Small intestine (tissue), 7 donors: ENCODE measurements around the gene PCNX1. TPM values are rescaled to one million over a fixed set of nuclear protein-coding genes. Genes with fewer than 3 reads are reported as not detected.

ENCODE experiments used
- DNase-seq, 2 donors: peaks; one replicate each; pipeline versions ENCODE4 v3.0.0 to v3.0.0-alpha.2; 2013
- FAIRE-seq: peaks from 2 replicates; lab custom pipeline; 2012; peaks lifted over from hg19 to GRCh38; lab: Jason Lieb, UNC
- H3K27ac ChIP-seq, 3 donors: one replicate each; pipeline ENCODE4 v1.5.1; 2013; ENCODE audit warnings: low read length in 2 of 3, mild to moderate bottlenecking in 2 of 3, control low read depth in 1 of 3, inconsistent platforms in 1 of 3, low read depth in 1 of 3, moderate library complexity in 1 of 3
- H3K27me3 ChIP-seq, 3 donors: one replicate each; pipeline ENCODE4 v1.6.1; 2013; ENCODE audit warnings: low read length in 3 of 3, inconsistent platforms in 1 of 3; ENCODE audit not compliant: control insufficient read depth in 3 of 3, insufficient read depth in 3 of 3
- H3K36me3 ChIP-seq, 3 donors: one replicate each; pipeline ENCODE4 v1.6.1; 2013; ENCODE audit warnings: low read length in 3 of 3, inconsistent platforms in 1 of 3, low read depth in 1 of 3, mild to moderate bottlenecking in 1 of 3, moderate library complexity in 1 of 3; ENCODE audit not compliant: control insufficient read depth in 3 of 3, insufficient read depth in 2 of 3
- H3K4me1 ChIP-seq, 3 donors: one replicate each; pipeline ENCODE4 v1.6.1; 2013; ENCODE audit warnings: low read length in 2 of 3, inconsistent platforms in 1 of 3, low read depth in 1 of 3, mild to moderate bottlenecking in 1 of 3, moderate library complexity in 1 of 3; ENCODE audit not compliant: control insufficient read depth in 3 of 3, insufficient read depth in 2 of 3
- H3K4me3 ChIP-seq, 3 donors: one replicate each; pipeline ENCODE4 v1.5.1; 2013; ENCODE audit warnings: low read length in 3 of 3, control low read depth in 1 of 3, inconsistent platforms in 1 of 3, low read depth in 1 of 3, mild to moderate bottlenecking in 1 of 3, moderate library complexity in 1 of 3
- H3K9me3 ChIP-seq, 2 donors: one replicate each; pipeline ENCODE4 v1.6.1; 2013; ENCODE audit warnings: low read depth in 1 of 2, low read length in 1 of 2; ENCODE audit not compliant: control insufficient read depth in 2 of 2, insufficient read depth in 1 of 2
- WGBS, 3 donors: extraction: QIAGEN DNeasy Blood & Tissue Kit; methylation state at CpG; one replicate each; pipeline ENCODE4 v1.1.7; 2013; 5-methylcytosine and 5-hydroxymethylcytosine counted together
- polyA plus RNA-seq, 4 donors: library from polyadenylated mRNA; stranded (reverse) in 3 of 4; unstranded in 1 of 4; fragments of 200-250 nt in 3 of 4; fragments of 120-200 nt in 1 of 4; gene quantifications; one replicate each; pipeline versions ENCODE4 v1.2.1 to v1.2.3, GENCODE V29; 2013
- donor health status: healthy with polysubstance abuse.
- donor health status: control.
- donor health status: control.
- donor health status: Bipolar disorder and iron deficiency.
- donor health status: healthy.

Gene PCNX1
- polyA plus RNA-seq, 4 donors, result 4.7 to 49.4 (median 6.5) TPM

DNA sequence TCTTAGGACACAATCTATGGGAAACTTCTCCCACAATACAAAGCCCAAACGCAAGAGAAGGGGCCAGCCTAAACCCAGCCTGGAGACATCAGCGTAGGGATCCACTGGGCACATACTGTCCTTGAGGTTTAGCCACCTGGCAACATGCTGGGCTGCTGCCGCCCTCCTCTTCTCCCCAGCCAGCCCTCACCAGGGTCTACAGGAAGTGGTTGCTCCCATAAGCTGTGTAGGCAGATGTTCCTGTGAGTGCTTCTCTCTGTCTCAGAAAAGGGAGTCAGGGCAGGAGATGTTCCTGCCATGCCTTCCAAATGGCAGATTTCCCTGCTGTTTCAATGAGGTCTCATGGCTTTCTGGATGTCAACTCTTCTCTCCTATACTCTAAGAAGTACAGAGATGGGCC is 241.4 kb downstream of the PCNX1 start:
- peaks cover 0 to 3% (median 1%) of the 10 kb centered on the region in 3 donors for H3K4me1 ChIP-seq
- no peak for DNase-seq
- H3K4me3 ChIP-seq, result no peak overlapping the region
- peaks cover 0 to 1% (median 0%) of the 10 kb centered on the region in 3 donors for H3K27me3 ChIP-seq
- H3K36me3 ChIP-seq, result no peaks in the 10 kb centered on the region
- H3K27ac ChIP-seq, result no peak overlapping the region
- 74 to 83% (median 82%) methylated on average over 3 of the region's 3 CpGs for WGBS, 3 donors
- no peak for FAIRE-seq
- H3K9me3 ChIP-seq, result peaks cover 0 to 32% of the 10 kb centered on the region in 2 donors

DNA sequence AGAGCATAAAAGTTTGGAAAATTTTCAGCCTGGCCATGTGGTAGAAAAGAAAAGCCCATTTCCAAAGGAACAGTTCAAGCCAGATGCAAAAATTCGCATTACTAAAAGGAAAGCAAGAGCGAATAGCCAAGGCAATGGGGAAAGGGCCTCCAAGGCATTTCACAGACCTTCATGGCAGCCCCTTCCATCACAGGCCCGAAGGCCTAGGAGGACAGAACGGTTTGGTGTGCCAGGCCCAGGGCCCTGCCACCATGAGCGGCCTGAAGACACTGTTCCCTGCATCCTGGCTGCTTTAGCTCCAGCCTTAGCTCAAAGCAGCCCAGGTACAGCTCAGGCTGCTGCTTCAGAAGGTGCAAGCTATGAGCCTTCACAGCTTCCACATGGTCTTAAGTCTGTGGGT is 243.5 kb downstream of the PCNX1 start:
- Histone ChIP-seq H3K27ac (no peak overlapping the region), H3K27me3 (peaks cover 0 to 1% (median 0%) of the 10 kb centered on the region in 3 donors), H3K4me3 (no peak overlapping the region), H3K36me3 (no peaks in the 10 kb centered on the region), H3K4me1 (no peaks in the 10 kb centered on the region), H3K9me3 (peaks cover 0 to 32% of the 10 kb centered on the region in 2 donors)
- no peak for DNase-seq
- no peak for FAIRE-seq
- WGBS, 3 donors, result 50 to 57% (median 52%) methylated on average over 5 of the region's 5 CpGs

DNA sequence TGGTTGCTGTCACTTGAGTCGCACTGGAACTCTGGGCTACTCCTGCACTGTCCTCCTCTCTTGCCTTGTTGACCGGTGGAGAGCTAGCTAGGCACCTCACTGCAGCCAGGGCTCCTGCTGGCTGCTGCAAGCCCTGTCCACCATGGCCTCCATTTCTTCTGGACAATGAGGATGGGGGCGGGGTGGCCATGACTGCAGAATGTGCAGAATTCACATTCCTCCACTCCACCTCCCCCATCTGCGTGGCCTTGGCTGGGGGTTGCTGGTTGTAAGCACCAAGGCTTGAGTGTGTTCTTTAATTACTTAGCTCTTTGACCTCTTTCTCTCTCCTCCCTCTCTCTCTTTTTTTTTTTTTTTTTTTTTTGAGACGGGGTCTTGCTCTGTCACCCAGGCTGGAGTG is 248.5 kb downstream of the PCNX1 start:
- FAIRE-seq (no peak), DNase-seq (no peak)
- 87 to 88% (median 88%) methylated on average over 4 to 5 of the region's 5 CpGs for WGBS, 3 donors
- Histone ChIP-seq H3K27me3 (no peaks in the 10 kb centered on the region), H3K27ac (no peak overlapping the region), H3K9me3 (peaks cover 0 to 10% of the 10 kb centered on the region in 2 donors), H3K4me1 (no peaks in the 10 kb centered on the region), H3K4me3 (no peak overlapping the region), H3K36me3 (no peaks in the 10 kb centered on the region)

DNA sequence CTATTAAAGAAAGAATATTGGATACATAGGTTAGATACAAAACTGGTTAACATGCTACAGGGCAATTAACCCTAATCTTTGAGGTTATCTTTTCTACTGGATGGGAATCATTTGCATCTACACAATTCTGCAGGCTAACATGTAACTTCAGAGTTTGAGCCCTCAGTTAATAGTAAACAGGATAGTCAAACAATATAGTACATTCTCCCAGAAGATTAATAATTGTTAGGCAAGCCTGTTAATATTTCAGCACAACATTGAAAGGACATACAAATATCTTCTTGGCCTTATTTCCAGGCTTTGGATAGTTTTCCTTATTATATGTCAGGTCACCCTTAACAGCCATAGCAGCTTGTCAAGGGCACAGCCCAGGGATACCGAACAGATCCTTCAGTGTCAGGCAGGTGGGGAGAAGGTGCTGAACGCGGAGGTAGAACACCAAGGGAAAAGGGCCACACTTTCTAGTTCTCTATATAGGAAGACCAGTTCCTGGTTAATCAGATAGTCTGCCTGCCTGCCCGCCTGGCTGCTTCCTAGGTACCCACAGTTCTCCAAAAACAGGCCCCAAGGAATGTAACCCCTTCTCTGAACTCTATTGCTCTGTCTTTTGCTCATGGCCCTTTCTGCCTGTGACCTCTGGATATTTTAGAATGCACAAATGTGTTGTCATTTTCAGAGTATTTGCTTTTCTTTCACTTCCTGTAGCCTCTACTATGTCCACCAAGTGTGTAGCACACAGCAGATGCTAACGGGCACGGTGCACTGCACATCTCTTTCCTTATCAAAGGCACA is 256.0 kb downstream of the PCNX1 start:
- no peak overlapping the region for H3K4me3 ChIP-seq
- DNase-seq (peak in 1 of 2 donors; percentile 20), FAIRE-seq (no peak)
- no peaks in the 10 kb centered on the region for H3K27me3 ChIP-seq
- H3K9me3 ChIP-seq, result no peaks in the 10 kb centered on the region
- no peaks in the 10 kb centered on the region for H3K36me3 ChIP-seq
- 67 to 77% (median 74%) methylated on average over 6 of the region's 6 CpGs for WGBS, 3 donors
- H3K27ac ChIP-seq, result no peak overlapping the region
- H3K4me1 ChIP-seq, result peaks cover 0 to 28% (median 2%) of the 10 kb centered on the region in 3 donors

DNA sequence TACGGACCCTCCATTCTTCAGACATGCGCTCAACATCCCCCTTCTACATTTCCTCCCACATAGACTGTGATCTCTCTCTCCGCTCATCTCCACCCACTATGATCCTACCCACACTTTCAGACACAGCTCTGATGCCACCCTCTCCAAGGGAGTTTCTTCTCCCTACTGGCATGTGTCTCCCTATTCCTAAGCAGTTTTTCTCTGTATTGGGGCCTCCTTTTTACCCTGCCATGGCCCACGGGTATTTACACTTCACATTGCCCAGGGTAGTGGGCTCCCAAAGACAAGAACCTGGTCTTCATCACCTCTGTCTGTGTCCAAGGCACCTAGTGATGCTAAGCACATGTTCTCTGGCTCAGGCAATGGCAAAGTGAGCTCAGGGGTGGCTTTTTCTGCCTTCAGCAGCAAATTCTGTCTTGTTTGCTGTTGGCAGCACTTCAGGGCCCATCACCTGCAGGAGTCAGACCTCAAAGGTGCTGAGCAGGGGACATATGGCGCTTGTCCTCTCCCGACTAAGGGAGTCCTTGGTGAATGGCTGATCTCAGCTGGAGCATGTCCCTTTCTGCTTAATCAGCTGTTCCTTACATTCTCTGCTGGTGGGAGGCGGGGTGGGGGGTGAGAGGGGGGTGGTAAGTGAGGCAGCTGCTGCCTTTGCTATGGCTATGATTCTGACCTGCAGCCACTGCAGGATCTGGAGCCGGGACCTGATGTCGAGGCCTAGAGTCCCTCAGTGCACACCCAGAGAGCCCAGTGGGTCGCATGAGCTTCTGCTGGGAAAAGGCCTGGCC is 256.8 kb downstream of the PCNX1 start:
- H3K27ac ChIP-seq, result no peak overlapping the region
- no peaks in the 10 kb centered on the region for H3K9me3 ChIP-seq
- 85 to 87% (median 86%) methylated on average over 10 of the region's 10 CpGs for WGBS, 3 donors
- DNase-seq, result no peak
- H3K36me3 ChIP-seq, result no peaks in the 10 kb centered on the region
- FAIRE-seq, result no peak
- no peak overlapping the region for H3K4me3 ChIP-seq
- H3K4me1 ChIP-seq, result peaks cover 0 to 28% (median 2%) of the 10 kb centered on the region in 3 donors
- peaks cover 0 to under 1% (median 0%) of the 10 kb centered on the region in 3 donors for H3K27me3 ChIP-seq

Other genes starting within 250 kb of the PCNX1 start
- gene MAP3K9, start 97.9 kb upstream of the PCNX1 start, polyA plus RNA-seq, result 1 to 10 TPM in 3 of 4 donors, under 1 TPM in 1; 0.81 to 4.5 (median 2.6) TPM